Esophagus (tissue), 2 donors: ENCODE data around the gene COL5A1. TPM values are rescaled to one million over a fixed set of nuclear protein-coding genes. Genes with fewer than 3 reads are reported as not detected.
"Not testable (repeated sequence)": the region's sequence is repeated elsewhere in the genome, so short reads cannot be mapped to it uniquely, and the experiment has no call there.

ENCODE experiments used
- H3K27ac ChIP-seq, 2 donors: one replicate each; pipeline ENCODE4 v1.5.1; 2013; ENCODE audit warnings: low read depth in 2 of 2, mild to moderate bottlenecking in 2 of 2, inconsistent platforms in 1 of 2, low read length in 1 of 2, moderate library complexity in 1 of 2
- H3K27me3 ChIP-seq, 2 donors: one replicate each; pipeline ENCODE4 v1.6.1; 2013; ENCODE audit warnings: low read length in 2 of 2, control low read depth in 1 of 2, mild to moderate bottlenecking in 1 of 2; ENCODE audit not compliant: insufficient read depth in 2 of 2, control insufficient read depth in 1 of 2
- H3K36me3 ChIP-seq, 2 donors: one replicate each; pipeline ENCODE4 v1.6.1; 2013; ENCODE audit warnings: low read length in 1 of 2; ENCODE audit not compliant: control insufficient read depth in 2 of 2, insufficient read depth in 2 of 2
- H3K4me1 ChIP-seq, 2 donors: one replicate each; pipeline ENCODE4 v1.6.1; 2013; ENCODE audit warnings: low read length in 1 of 2; ENCODE audit not compliant: control insufficient read depth in 2 of 2, insufficient read depth in 2 of 2
- H3K4me3 ChIP-seq, 2 donors: one replicate each; pipeline ENCODE4 v1.5.1; 2013; ENCODE audit warnings: low read length in 2 of 2, mild to moderate bottlenecking in 2 of 2, low read depth in 1 of 2, moderate library complexity in 1 of 2
- H3K9me3 ChIP-seq, 2 donors: one replicate each; pipeline ENCODE4 v1.6.1; 2013; ENCODE audit warnings: mild to moderate bottlenecking in 2 of 2, low read depth in 1 of 2, low read length in 1 of 2, moderate library complexity in 1 of 2; ENCODE audit not compliant: control insufficient read depth in 2 of 2, insufficient read depth in 1 of 2
- whole genome bisulfite sequencing, 2 donors: extraction: QIAGEN DNeasy Blood & Tissue Kit; methylation state at CpG; one replicate each; pipeline ENCODE4 v1.1.7; 2013; 5-methylcytosine and 5-hydroxymethylcytosine counted together
- polyA plus RNA-seq, 2 donors: library from polyadenylated mRNA; stranded (reverse); fragments of 200-250 nt; gene quantifications; one replicate each; pipeline ENCODE4 v1.2.3, GENCODE V29; 2013
- donor health status: healthy with polysubstance abuse.
- donor health status: Bipolar disorder and iron deficiency.

The COL5A1 gene
- polyA plus RNA-seq, 2 donors, result 3.5 to 7.6 TPM

- H3K9me3 ChIP-seq, result peaks cover 0 to 22% of the 10 kb centered on the region in 2 donors
- H3K4me1 ChIP-seq, result no peaks in the 10 kb centered on the region
- H3K4me3 ChIP-seq, result no peak overlapping the region
- no peaks in the 10 kb centered on the region for H3K36me3 ChIP-seq
- WGBS, 2 donors, result 76 to 80% methylated on average over 6 of the region's 6 CpGs
- H3K27me3 ChIP-seq, result no peaks in the 10 kb centered on the region
- H3K27ac ChIP-seq, result no peak overlapping the region
Observed at GRCh38 chr9:134853893-134854292, 212.3 kb downstream of the COL5A1 start.

- Histone ChIP-seq H3K9me3 (peaks cover 0 to 22% of the 10 kb centered on the region in 2 donors), H3K36me3 (no peaks in the 10 kb centered on the region), H3K27me3 (no peaks in the 10 kb centered on the region), H3K4me3 (no peak overlapping the region), H3K27ac (no peak overlapping the region), H3K4me1 (no peaks in the 10 kb centered on the region)
- WGBS, 2 donors, result 87 to 92% methylated on average over 11 of the region's 11 CpGs
Observed at GRCh38 chr9:134854541-134854981, 213.0 kb downstream of the COL5A1 start.

GRCh38 chr9:134855231-134855899 is 213.8 kb downstream of the COL5A1 start:
- H3K4me3 ChIP-seq, result no peak overlapping the region
- 59 to 63% methylated on average over 18 of the region's 18 CpGs for WGBS, 2 donors
- no peaks in the 10 kb centered on the region for H3K27me3 ChIP-seq
- no peaks in the 10 kb centered on the region for H3K36me3 ChIP-seq
- no peak overlapping the region for H3K27ac ChIP-seq
- H3K9me3 ChIP-seq, result peaks cover 0 to 18% of the 10 kb centered on the region in 2 donors
- H3K4me1 ChIP-seq, result no peaks in the 10 kb centered on the region

- Histone ChIP-seq H3K27me3 (no peaks in the 10 kb centered on the region), H3K4me3 (no peak overlapping the region), H3K4me1 (no peaks in the 10 kb centered on the region), H3K27ac (no peak overlapping the region), H3K36me3 (no peaks in the 10 kb centered on the region), H3K9me3 (peaks cover 0 to 13% of the 10 kb centered on the region in 2 donors)
- 76 to 80% methylated on average over 9 of the region's 9 CpGs for WGBS, 2 donors
Observed at GRCh38 chr9:134855900-134856377, 214.3 kb downstream of the COL5A1 start.

- H3K36me3 ChIP-seq, H3K4me3 ChIP-seq, H3K27me3 ChIP-seq, H3K9me3 ChIP-seq, H3K27ac ChIP-seq, H3K4me1 ChIP-seq: not testable (repeated sequence)
- 89 to 97% methylated on average over 2 of the region's 2 CpGs for WGBS, 2 donors
Observed at GRCh38 chr9:134857451-134857850, 215.8 kb downstream of the COL5A1 start.

GRCh38 chr9:134858051-134858841 is 216.6 kb downstream of the COL5A1 start:
- Histone ChIP-seq H3K27ac (no peak overlapping the region), H3K9me3 (peaks cover 0 to 2% of the 10 kb centered on the region in 2 donors), H3K36me3 (no peaks in the 10 kb centered on the region), H3K27me3 (no peaks in the 10 kb centered on the region), H3K4me3 (no peak overlapping the region), H3K4me1 (peaks cover 0 to 2% of the 10 kb centered on the region in 2 donors)
- 38 to 52% methylated on average over 11 of the region's 11 CpGs for WGBS, 2 donors

- Histone ChIP-seq H3K36me3 (no peaks in the 10 kb centered on the region), H3K4me3 (no peak overlapping the region), H3K27ac (no peak overlapping the region), H3K9me3 (peaks cover 0 to 5% of the 10 kb centered on the region in 2 donors), H3K4me1 (peaks cover 0 to 7% of the 10 kb centered on the region in 2 donors), H3K27me3 (no peaks in the 10 kb centered on the region)
- 78 to 85% methylated on average over 13 of the region's 13 CpGs for WGBS, 2 donors
Observed at GRCh38 chr9:134860510-134860909, 218.9 kb downstream of the COL5A1 start.

- H3K27me3 ChIP-seq, result no peaks in the 10 kb centered on the region
- H3K4me1 ChIP-seq, result peaks cover 0 to 7% of the 10 kb centered on the region in 2 donors
- H3K36me3 ChIP-seq, result no peaks in the 10 kb centered on the region
- WGBS, 2 donors, result 83% methylated on average over 17 of the region's 17 CpGs
- H3K9me3 ChIP-seq, result peaks cover 0 to 5% of the 10 kb centered on the region in 2 donors
- H3K27ac ChIP-seq, result no peak overlapping the region
- H3K4me3 ChIP-seq, result no peak overlapping the region
Observed at GRCh38 chr9:134861595-134862334, 220.2 kb downstream of the COL5A1 start.

GRCh38 chr9:134863306-134863902 is 221.8 kb downstream of the COL5A1 start:
- no peak overlapping the region for H3K4me3 ChIP-seq
- peaks cover 0 to 7% of the 10 kb centered on the region in 2 donors for H3K4me1 ChIP-seq
- 71 to 73% methylated on average over 16 of the region's 16 CpGs for WGBS, 2 donors
- no peaks in the 10 kb centered on the region for H3K36me3 ChIP-seq
- peaks cover 0 to 3% of the 10 kb centered on the region in 2 donors for H3K9me3 ChIP-seq
- no peaks in the 10 kb centered on the region for H3K27me3 ChIP-seq
- H3K27ac ChIP-seq, result no peak overlapping the region
